GM21619 (cell line): ENCODE measurements around the gene DOLK.
"Not testable (repeated sequence)": the region's sequence is repeated elsewhere in the genome, so short reads cannot be mapped to it uniquely, and the experiment has no call there.

Source experiments
- ATAC-seq: cut with Tn5 transposase; IDR thresholded peaks from one replicate; pipeline ENCODE4 v1.9.1; 2021; ENCODE audit not compliant: unreplicated experiment

The DOLK gene

GRCh38 chr9:128947527-128948301 lies at the start of gene DOLK, which contains the start of gene NUP188:
DOLK (minus strand) TSS chr9:128947603; CDS start chr9:128947303, 300 bp downstream.
NUP188 (plus strand) TSS chr9:128947699; CDS start chr9:128947720, 21 bp downstream.
- peak; percentile 69 for ATAC-seq

GRCh38 chr9:128995791-128996190 lies 48.4 kb upstream of the DOLK start:
- ATAC-seq: no peak

GRCh38 chr9:128992995-128993394 lies 45.6 kb upstream of the DOLK start:
- ATAC-seq: no peak

- ATAC-seq: no peak
Measured at GRCh38 chr9:128987805-128988204, 40.4 kb upstream of the DOLK start.

- no peak for ATAC-seq
Measured at GRCh38 chr9:128986671-128987070, 39.3 kb upstream of the DOLK start.

GRCh38 chr9:128983536-128983935 lies 36.1 kb upstream of the DOLK start:
- no peak for ATAC-seq

GRCh38 chr9:128979111-128979510 lies 31.7 kb upstream of the DOLK start:
- no peak for ATAC-seq

GRCh38 chr9:128972956-128973355 lies 25.6 kb upstream of the DOLK start:
- no peak for ATAC-seq

GRCh38 chr9:128969491-128969890 lies 22.1 kb upstream of the DOLK start:
- no peak for ATAC-seq

- not testable (repeated sequence) for ATAC-seq
Measured at GRCh38 chr9:128961403-128961802, 14.0 kb upstream of the DOLK start.

- ATAC-seq: no peak
Measured at GRCh38 chr9:128947277-128947526, 201 bp downstream of the DOLK start.

- ATAC-seq: peak; percentile 23
Measured at GRCh38 chr9:128946571-128947276, 679 bp downstream of the DOLK start.

- ATAC-seq: no peak
Measured at GRCh38 chr9:128945798-128946501, 1.5 kb downstream of the DOLK start.

- not testable (repeated sequence) for ATAC-seq
Measured at GRCh38 chr9:128944966-128945365, 2.4 kb downstream of the DOLK start.

- ATAC-seq: no peak
Measured at GRCh38 chr9:128943832-128944620, 3.4 kb downstream of the DOLK start.

- no peak for ATAC-seq
Measured at GRCh38 chr9:128940946-128941755, 6.3 kb downstream of the DOLK start.

GRCh38 chr9:128940271-128940921 lies 7.0 kb downstream of the DOLK start:
- no peak for ATAC-seq

- no peak for ATAC-seq
Measured at GRCh38 chr9:128937310-128938165, 9.9 kb downstream of the DOLK start.
